Putamen (tissue), 1 donor: ENCODE measurements around the gene FBXO27.
"Not testable (repeated sequence)": the region's sequence is repeated elsewhere in the genome, so short reads cannot be mapped to it uniquely, and the experiment has no call there.

Experiments
- DNase-seq: peaks from one replicate; pipeline ENCODE4 v3.0.0-alpha.2; 2016; ENCODE audit warnings: low spot score

FBXO27 gene

DNA sequence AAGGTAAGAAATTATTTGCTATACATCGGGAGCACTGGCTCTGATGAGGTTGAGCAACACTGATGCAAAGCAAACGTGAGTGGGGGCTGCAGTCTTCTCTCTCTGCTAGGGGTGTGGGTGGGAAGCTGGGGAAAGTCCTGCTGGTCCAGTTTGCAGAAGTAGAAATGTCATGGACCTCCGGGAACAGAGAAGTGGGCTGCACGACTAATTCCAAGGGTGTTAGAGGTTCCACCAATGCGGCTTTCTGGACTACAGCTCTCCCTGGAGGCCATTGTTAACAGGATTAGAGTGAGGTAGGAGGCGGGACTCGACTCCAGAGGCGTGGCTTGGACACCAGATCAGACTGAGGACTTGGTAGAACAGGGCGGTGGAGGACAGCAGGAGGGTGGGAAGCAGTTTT is 5.7 kb upstream of the FBXO27 start:
- peak; percentile 25 for DNase-seq

DNA sequence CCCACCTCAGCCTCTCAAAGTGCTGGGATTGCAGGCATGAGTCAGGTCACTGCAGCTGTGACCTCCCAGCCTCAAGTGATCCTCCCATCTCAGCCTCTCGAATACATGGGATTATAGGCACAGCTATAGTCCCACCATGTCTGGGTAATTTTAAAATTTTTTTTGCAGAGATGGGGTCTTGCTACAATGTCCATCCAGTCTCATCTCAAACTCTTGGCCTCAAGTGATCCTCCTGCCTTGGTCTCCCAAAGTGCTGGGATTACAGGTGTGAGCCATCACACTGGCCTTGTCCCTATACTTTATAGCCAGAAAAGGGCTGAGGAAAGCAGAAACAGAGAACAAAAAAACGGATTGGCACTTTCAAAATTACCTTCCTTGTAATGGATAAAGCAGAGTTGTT is 4.8 kb upstream of the FBXO27 start:
- DNase-seq: no peak

GRCh38 chr19:39036581-39036980 is 4.2 kb upstream of the FBXO27 start:
- no peak for DNase-seq

- peak; percentile 71 for DNase-seq
Measured at GRCh38 chr19:39031368-39032062, 834 bp downstream of the FBXO27 start.

DNA sequence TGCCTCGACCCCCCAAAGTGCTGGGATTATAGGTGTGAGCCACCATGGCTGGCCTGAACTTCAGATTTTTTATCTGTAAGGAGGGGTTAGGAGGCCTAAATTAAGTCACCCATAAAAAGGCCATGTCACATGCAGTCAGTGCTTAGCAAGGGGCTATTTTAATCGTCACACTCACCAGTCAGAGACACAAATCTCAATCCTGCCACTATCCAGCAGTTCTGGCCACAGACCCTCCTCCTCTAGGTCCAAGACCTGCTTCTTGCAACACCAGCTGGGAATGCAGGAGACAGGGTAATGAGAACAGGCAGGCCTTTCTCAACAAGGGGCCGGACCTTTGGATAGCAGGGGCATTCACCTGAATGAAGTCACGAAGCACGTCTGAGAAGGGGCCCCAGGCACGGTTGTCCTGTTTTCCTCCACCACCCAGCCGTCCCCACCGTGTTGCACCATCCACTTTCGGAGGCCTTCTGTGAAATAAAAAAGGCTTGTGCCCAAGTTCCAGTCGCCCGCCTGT is 1.4 kb downstream of the FBXO27 start:
- no peak for DNase-seq

DNA sequence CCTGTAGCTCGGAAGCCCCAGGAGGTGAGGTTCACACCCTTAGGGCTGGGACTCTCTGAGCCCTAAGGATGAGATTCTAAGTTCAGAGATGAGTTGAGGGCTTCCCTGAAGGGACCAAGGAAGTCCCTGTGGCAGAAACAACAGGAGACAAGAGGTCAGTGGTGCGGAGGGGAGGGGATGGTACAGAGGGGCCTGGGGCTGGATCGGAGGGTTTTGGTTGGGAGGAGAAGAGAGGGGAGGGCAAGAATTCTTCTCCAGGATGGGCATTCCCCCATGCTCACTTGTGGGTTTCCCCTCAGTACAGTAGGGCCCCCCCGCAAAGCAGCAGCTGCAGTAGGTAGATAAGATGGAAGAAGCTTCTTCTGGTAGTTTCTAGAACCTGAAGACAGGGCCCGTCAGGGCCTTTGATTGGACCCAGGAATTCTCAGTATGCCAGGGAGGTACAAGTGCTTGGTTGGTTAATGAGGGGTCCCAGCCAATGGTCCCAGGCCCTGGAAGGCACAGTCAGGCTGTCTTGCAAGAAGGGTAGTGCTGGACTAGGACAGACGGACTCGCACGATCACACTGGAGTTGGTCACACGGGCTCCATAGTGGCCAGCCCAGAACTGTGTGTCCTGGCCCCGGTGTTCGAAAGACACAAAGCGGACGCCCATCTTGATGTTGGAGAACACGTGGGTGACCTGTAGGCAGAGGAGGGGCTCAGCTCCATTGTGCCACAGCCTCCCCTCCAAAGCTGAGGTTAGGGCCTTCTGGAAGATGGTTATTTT is 7.3 kb downstream of the FBXO27 start:
- no peak for DNase-seq

GRCh38 chr19:39021063-39021462 is 11.3 kb downstream of the FBXO27 start:
- DNase-seq: no peak

DNA sequence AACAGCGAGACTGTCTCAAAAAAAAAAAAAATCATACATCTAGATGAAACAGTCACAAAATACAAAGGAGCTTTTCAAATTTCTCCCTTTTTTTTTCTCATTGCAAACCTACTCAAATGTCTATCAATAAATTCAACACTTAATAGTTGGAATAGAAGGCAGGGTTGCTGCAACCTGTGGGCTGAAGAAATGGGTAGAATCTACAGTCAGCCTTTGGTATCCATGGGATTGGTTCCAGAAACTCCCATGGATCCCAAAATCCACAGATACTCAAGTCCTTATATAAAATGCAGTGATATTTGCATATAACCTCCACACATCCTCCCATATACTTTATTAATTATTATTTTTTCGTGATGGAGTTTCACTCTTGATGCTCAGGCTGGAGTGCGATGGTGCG is 14.7 kb downstream of the FBXO27 start:
- no peak for DNase-seq

GRCh38 chr19:39017026-39017425 is 15.3 kb downstream of the FBXO27 start:
- DNase-seq: no peak

DNA sequence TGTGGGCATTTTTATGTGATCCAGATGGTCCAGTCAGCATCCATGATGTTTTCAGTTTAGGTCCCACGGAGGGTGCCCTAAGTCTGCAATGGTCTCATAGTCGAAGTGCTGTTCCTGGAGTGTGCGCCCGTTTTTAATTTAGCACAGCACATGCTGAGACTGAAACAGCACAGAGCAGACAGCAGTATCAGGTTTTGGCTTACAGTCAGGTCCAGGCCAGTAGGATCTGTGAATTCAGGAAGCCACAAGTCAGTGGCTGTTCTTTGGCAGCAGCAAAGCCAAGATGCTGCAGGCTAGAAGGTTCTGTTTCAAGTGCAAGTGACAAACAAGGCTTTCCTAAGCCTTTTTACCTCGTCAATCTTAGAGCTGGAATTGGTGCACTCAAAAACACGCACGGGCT is 18.3 kb downstream of the FBXO27 start:
- DNase-seq: no peak

- no peak for DNase-seq
Measured at GRCh38 chr19:39009001-39009400, 23.3 kb downstream of the FBXO27 start.

DNA sequence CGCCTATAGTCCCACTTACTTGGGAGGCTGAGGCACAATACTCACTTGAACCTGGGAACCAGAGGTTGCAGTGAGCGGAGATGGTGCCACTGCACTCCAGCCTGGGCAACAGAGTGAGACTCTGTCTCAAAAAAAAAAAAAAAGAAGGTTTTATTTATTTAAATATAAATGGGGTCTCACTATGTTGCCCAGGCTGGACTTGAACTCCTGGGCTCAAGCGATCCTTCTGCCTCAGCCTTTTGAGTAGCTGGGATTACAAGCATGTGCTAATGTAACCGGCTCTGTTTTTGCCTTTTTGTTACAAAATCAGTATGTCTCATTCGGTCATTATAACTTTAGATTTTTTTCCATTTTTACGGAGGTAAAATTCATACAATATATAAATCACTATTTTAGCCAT is 24.2 kb downstream of the FBXO27 start:
- DNase-seq: no peak

- no peak for DNase-seq
Measured at GRCh38 chr19:39007096-39007495, 25.3 kb downstream of the FBXO27 start.

DNA sequence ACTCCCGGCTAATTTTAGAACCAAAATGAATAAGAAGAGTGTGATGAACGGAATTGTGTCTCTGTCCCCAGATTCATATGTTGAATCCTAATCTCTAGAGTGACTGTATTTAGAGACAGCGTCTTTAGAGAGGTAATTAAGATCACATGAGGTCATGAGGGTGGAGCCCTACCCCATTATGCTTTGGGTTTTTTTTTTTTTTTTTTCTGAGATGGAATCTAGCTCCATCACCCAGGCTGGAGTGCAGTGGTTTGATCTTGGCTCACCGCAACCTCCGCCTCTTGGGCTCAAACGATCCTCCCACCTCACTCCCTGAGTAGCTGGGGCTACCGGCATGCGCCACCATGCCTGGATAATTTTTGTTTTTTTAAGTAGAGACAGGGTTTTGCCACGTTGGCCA is 27.9 kb downstream of the FBXO27 start:
- DNase-seq: no peak

- no peak for DNase-seq
Measured at GRCh38 chr19:39003796-39004195, 28.6 kb downstream of the FBXO27 start.

DNA sequence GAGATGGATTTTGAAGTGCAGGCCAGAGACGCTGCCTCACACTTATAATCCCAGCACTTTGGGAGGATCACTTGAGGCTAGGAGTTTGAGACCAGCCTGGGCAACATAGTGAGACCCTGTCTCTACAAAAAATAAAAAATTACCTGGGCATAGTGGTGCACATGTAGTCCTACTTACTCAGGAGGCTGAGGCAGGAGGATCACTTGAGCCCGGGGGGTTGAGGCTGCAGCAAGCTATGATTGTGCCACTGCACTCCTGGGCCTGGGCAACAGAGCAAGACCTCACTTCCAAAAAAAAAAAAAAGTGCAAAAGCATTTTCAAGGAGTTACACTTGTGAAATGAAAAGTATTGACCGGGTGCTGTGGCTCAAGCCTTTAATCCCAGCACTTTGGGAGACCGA is 29.2 kb downstream of the FBXO27 start:
- DNase-seq: no peak

DNA sequence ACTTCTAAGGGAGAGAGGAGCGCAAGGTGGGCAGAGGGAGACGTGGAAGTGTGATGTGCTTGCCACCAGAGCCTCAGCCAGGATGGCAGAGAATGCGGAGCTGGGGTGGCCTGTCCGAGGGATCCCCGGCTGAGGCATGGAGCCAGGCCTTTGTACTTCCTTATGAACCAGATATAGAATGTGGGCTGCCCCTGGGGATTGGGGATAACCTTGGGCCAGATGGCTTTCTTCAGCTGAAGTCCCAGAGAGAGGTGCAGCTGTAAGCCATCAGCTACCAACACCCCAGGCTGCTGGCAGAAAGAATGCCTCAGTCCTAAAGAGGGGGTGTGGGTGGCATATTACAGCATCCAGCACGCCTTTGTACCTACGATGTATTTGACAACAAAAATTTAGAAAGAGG is 31.3 kb downstream of the FBXO27 start:
- no peak for DNase-seq

- not testable (repeated sequence) for DNase-seq
Measured at GRCh38 chr19:38997576-38997975, 34.8 kb downstream of the FBXO27 start.

DNA sequence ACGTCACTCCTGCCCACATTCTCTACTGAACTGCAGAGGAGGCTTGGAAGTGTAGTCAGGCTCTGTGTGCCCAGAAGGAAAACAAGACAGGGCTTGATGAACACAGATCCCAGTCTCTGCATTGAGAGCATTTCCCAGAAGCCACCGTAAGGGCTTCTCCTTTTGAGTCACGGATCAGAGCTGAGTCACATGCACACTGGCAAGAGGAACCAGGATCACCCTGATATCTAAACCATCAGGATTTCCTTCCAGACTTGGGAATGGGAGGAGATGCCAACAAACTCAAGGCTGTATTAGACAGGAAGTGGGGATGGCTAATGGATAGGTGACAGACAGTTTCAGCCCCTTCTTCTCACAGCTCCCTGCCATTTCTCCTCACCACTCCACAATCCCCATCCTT is 39.1 kb downstream of the FBXO27 start:
- no peak for DNase-seq

GRCh38 chr19:38990949-38991697 is 41.2 kb downstream of the FBXO27 start:
- no peak for DNase-seq

DNA sequence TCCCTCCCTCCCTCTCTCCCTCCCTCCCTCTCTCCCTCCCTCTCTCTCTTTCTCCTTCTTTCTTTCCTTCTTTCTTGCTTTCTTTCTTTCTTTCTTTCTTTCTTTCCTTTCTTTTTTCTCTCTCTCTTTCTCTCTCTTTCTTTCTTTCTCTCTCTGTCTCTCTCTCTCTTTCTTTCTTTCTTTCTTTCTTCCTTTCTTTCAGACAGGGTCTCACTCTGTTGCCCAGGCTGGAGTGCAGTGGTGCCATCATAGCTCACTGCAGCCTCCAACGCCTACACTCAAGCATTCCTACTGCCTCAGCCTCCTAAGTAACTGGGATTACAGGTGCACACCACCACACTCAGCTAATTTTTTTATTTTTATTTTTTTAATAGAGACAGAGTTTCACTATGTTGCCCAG is 42.7 kb downstream of the FBXO27 start:
- DNase-seq: not testable (repeated sequence)

- DNase-seq: no peak
Measured at GRCh38 chr19:38989066-38989605, 43.2 kb downstream of the FBXO27 start.
